Keratinocyte (primary cell): ENCODE data around the gene ANKRD10. TPM values are rescaled to one million over a fixed set of nuclear protein-coding genes. Genes with fewer than 3 reads are reported as not detected.

Experiments used
- DNase-seq: peaks from one replicate; pipeline ENCODE4 v3.0.0-alpha.2; 2011; ENCODE audit warnings: low read depth, missing footprints, low spot score
- FAIRE-seq: peaks from 2 replicates; lab custom pipeline; 2011; peaks lifted over from hg19 to GRCh38; lab: Jason Lieb, UNC
- H2AFZ ChIP-seq: 2 replicates; pipeline ENCODE4 v1.6.0; 2012; ENCODE audit warnings: low read length, control low read depth, inconsistent platforms; ENCODE audit not compliant: control insufficient read depth
- H3K27ac ChIP-seq: 2 replicates; pipeline ENCODE4 v1.5.1; 2011; ENCODE audit warnings: low read length; ENCODE audit not compliant: control insufficient read depth, insufficient read depth
- H3K27me3 ChIP-seq: 3 replicates; pipeline ENCODE4 v1.6.0; 2011; ENCODE audit warnings: low read length; ENCODE audit not compliant: control insufficient read depth, insufficient read depth; ENCODE audit errors: extremely low read depth
- H3K36me3 ChIP-seq, 2 experiments: 2 replicates in 1 of 2; 3 replicates in 1 of 2; pipeline ENCODE4 v1.5.1; 2011; ENCODE audit warnings: low read length in 2 of 2, mild to moderate bottlenecking in 1 of 2; ENCODE audit not compliant: control insufficient read depth in 2 of 2, insufficient read depth in 2 of 2; ENCODE audit errors: extremely low read depth in 1 of 2
- H3K4me1 ChIP-seq: 3 replicates; pipeline ENCODE4 v1.5.1; 2011; ENCODE audit warnings: low read length; ENCODE audit not compliant: control insufficient read depth, insufficient read depth; ENCODE audit errors: extremely low read depth
- H3K4me2 ChIP-seq: 3 replicates; pipeline ENCODE4 v1.6.0; 2011; ENCODE audit warnings: low read depth, low read length; ENCODE audit not compliant: control insufficient read depth, insufficient read depth; ENCODE audit errors: extremely low read depth
- H3K4me3 ChIP-seq, 3 experiments: fragments of 200-600 bp in 1 of 3; sonication (generic) in 1 of 3; 2 replicates in 2 of 3; 3 replicates in 1 of 3; pipeline ENCODE4 v1.5.1; 2011 to 2016; ENCODE audit warnings: low read length in 3 of 3, mild to moderate bottlenecking in 3 of 3, control low read depth in 2 of 3, inconsistent platforms in 1 of 3, low read depth in 1 of 3, mixed read lengths in 1 of 3, mixed run types in 1 of 3, moderate library complexity in 1 of 3; ENCODE audit not compliant: control insufficient read depth in 2 of 3, insufficient read depth in 2 of 3; ENCODE audit errors: extremely low read depth in 1 of 3
- H3K79me2 ChIP-seq: 2 replicates; pipeline ENCODE4 v1.6.0; 2012; ENCODE audit warnings: low read length; ENCODE audit not compliant: control insufficient read depth, insufficient read depth
- H3K9ac ChIP-seq: 3 replicates; pipeline ENCODE4 v1.6.0; 2011; ENCODE audit warnings: low read length; ENCODE audit not compliant: control insufficient read depth, insufficient read depth; ENCODE audit errors: extremely low read depth
- H3K9me1 ChIP-seq: 3 replicates; pipeline ENCODE4 v1.6.0; 2011; ENCODE audit warnings: low read length; ENCODE audit not compliant: control insufficient read depth, insufficient read depth; ENCODE audit errors: extremely low read depth
- H3K9me3 ChIP-seq: 2 replicates; pipeline ENCODE4 v1.5.1; 2012; ENCODE audit warnings: low read depth, low read length; ENCODE audit not compliant: control insufficient read depth
- H4K20me1 ChIP-seq: 3 replicates; pipeline ENCODE4 v1.6.0; 2011; ENCODE audit warnings: low read length; ENCODE audit not compliant: control insufficient read depth, insufficient read depth; ENCODE audit errors: extremely low read depth
- EZH2 ChIP-seq: IDR thresholded peaks from one replicate; pipeline ENCODE4 v1.6.1; 2012; ENCODE audit warnings: inconsistent platforms, mild to moderate bottlenecking, low read length, moderate library complexity
- dilution Hi-C: fragments of 300-500 bp; cut with MboI; formaldehyde crosslinking; loops from one replicate; pipeline ENCODE4 v1.7.0; 2020; ENCODE audit warnings: low sequenced_read_pairs; ENCODE audit not compliant: extremely low pct_ligation_motif_present
- polyA plus RNA-seq, 5 experiments: library from polyadenylated mRNA; depleted of rRNA in 3 of 5; stranded (reverse) in 3 of 5; stranded (forward) in 1 of 5; unstranded in 1 of 5; fragments of >200 nt; gene quantifications; 1 replicate in 1 of 5; 2 replicates in 3 of 5; 3 replicates in 1 of 5; pipeline versions ENCODE4 v1.2.1 to v1.2.3, GENCODE V29; 2011 to 2012; ENCODE audit warnings: missing spikeins in 2 of 5, low read depth in 1 of 5, low replicate concordance in 1 of 5
- TF ChIP-seq, protein P1 (sequence below), 3 experiments: IDR thresholded peaks in 1 of 3; conservative IDR thresholded peaks in 1 of 3; optimal IDR thresholded peaks in 1 of 3; 2 replicates in 2 of 3; 3 replicates in 1 of 3; pipeline versions ENCODE3 to v1.5.1; 2011; ENCODE audit warnings: low read length in 3 of 3, mild to moderate bottlenecking in 3 of 3, moderate library complexity in 2 of 3, control low read depth in 1 of 3, inconsistent platforms in 1 of 3; ENCODE audit not compliant: insufficient read depth in 2 of 3; ENCODE audit errors: extremely low read depth in 1 of 3

The ANKRD10 gene
- polyA plus RNA-seq, 1 donor (not counting 4 experiments of a cell fraction or from before 2014, with no cell fraction given), result 58.1 TPM

GRCh38 chr13:110960204-110960603, 45.3 kb upstream of the ANKRD10 start:
- no peak overlapping the region for H3K4me2 ChIP-seq
- no peaks in the 10 kb centered on the region for H4K20me1 ChIP-seq
- FAIRE-seq (no peak), DNase-seq (no peak)
- H3K27ac ChIP-seq, result no peak overlapping the region
- H3K4me3 ChIP-seq, result no peak overlapping the region
- TF ChIP-seq, protein P1, sequence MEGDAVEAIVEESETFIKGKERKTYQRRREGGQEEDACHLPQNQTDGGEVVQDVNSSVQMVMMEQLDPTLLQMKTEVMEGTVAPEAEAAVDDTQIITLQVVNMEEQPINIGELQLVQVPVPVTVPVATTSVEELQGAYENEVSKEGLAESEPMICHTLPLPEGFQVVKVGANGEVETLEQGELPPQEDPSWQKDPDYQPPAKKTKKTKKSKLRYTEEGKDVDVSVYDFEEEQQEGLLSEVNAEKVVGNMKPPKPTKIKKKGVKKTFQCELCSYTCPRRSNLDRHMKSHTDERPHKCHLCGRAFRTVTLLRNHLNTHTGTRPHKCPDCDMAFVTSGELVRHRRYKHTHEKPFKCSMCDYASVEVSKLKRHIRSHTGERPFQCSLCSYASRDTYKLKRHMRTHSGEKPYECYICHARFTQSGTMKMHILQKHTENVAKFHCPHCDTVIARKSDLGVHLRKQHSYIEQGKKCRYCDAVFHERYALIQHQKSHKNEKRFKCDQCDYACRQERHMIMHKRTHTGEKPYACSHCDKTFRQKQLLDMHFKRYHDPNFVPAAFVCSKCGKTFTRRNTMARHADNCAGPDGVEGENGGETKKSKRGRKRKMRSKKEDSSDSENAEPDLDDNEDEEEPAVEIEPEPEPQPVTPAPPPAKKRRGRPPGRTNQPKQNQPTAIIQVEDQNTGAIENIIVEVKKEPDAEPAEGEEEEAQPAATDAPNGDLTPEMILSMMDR (optimal IDR thresholded peaks at IDR 0.05 in 1 of 3, IDR thresholded peaks at IDR 0.05 in 1 of 3, conservative IDR thresholded peaks at IDR 0.05 in 1 of 3; ENCODE audit: extremely low read depth in 1 of 3, insufficient read depth in 2 of 3, low read length in 3 of 3), result no peak
- no peak for TF ChIP-seq EZH2
- no peaks in the 10 kb centered on the region for H3K27me3 ChIP-seq
- dilution Hi-C loops, result no loop called here
- no peaks in the 10 kb centered on the region for H3K9me1 ChIP-seq
- H3K79me2 ChIP-seq, result no peaks in the 10 kb centered on the region
- no peaks in the 10 kb centered on the region for H3K36me3 ChIP-seq
- peaks cover 4% of the 10 kb centered on the region for H3K9me3 ChIP-seq
- H3K9ac ChIP-seq, result no peak overlapping the region
- H3K4me1 ChIP-seq, result no peaks in the 10 kb centered on the region
- H2AFZ ChIP-seq, result no peak overlapping the region

GRCh38 chr13:110957931-110958330, 43.1 kb upstream of the ANKRD10 start:
- no peak for FAIRE-seq
- no peaks in the 10 kb centered on the region for H3K27me3 ChIP-seq
- no peak overlapping the region for H3K4me3 ChIP-seq
- H4K20me1 ChIP-seq, result no peaks in the 10 kb centered on the region
- no peak for DNase-seq
- H3K4me2 ChIP-seq, result no peak overlapping the region
- no peaks in the 10 kb centered on the region for H3K79me2 ChIP-seq
- H3K36me3 ChIP-seq, result no peaks in the 10 kb centered on the region
- H3K9me1 ChIP-seq, result no peaks in the 10 kb centered on the region
- dilution Hi-C loops, result no loop called here
- H3K4me1 ChIP-seq, result peaks cover 3% of the 10 kb centered on the region
- no peak overlapping the region for H3K27ac ChIP-seq
- H3K9ac ChIP-seq, result no peak overlapping the region
- peaks cover 4% of the 10 kb centered on the region for H3K9me3 ChIP-seq
- TF ChIP-seq EZH2, result no peak
- TF ChIP-seq, protein P1 (optimal IDR thresholded peaks at IDR 0.05 in 1 of 3, IDR thresholded peaks at IDR 0.05 in 1 of 3, conservative IDR thresholded peaks at IDR 0.05 in 1 of 3; ENCODE audit: extremely low read depth in 1 of 3, insufficient read depth in 2 of 3, low read length in 3 of 3), result no peak
- H2AFZ ChIP-seq, result no peak overlapping the region
